Caco-2 (cell line): Measurements from ENCODE around the gene NSUN4. TPM values are rescaled to one million over a fixed set of nuclear protein-coding genes. Genes with fewer than 3 reads are reported as not detected.
A peak's percentile ranks its signal among the peaks of the same experiment; 100 is the strongest.

ENCODE experiments used
- BruUV-seq: library from RNA; stranded (reverse); fragments of 400-500 nt; replicated peaks from 2 replicates; lab custom pipeline; 2021; lab: Mats Ljungman, UMichigan
- CTCF ChIA-PET: fragments of 300-600 bp; sonication (Branson Sonifier 250); formaldehyde crosslinking; loops from one replicate; lab custom pipeline; 2022; ENCODE audit warnings: antibody characterized with exemption; lab: Charles Lee
- POLR2A ChIA-PET: fragments of 300-600 bp; sonication (Branson Sonifier 250); formaldehyde crosslinking; loops from one replicate; lab custom pipeline; 2022; ENCODE audit warnings: antibody characterized with exemption; lab: Charles Lee
- DNase-seq, 2 experiments: peaks; one replicate each; pipeline versions ENCODE4 v3.0.0 to v3.0.0-alpha.2; 2020 to 2022
- H3K27me3 ChIP-seq: replicated peaks from 2 replicates; pipeline ENCODE4 v1.6.0; 2011; ENCODE audit warnings: low read length; ENCODE audit not compliant: control insufficient read depth, insufficient read depth
- H3K36me3 ChIP-seq: 2 replicates; pipeline ENCODE4 v1.5.1; 2011; ENCODE audit warnings: low read length; ENCODE audit not compliant: control insufficient read depth, insufficient read depth
- H3K4me1 ChIP-seq: fragments of 250-450 bp; sonication (Bioruptor Pico); 2 replicates; pipeline ENCODE4 v1.5.1; 2020; ENCODE audit warnings: mild to moderate bottlenecking
- H3K4me3 ChIP-seq: 2 replicates; pipeline ENCODE4 v1.5.1; 2011; ENCODE audit warnings: low read depth, mild to moderate bottlenecking, control low read depth, low read length
- H3K9me3 ChIP-seq: fragments of 250-450 bp; sonication (Bioruptor Pico); 2 replicates; pipeline ENCODE4 v1.5.1; 2020; ENCODE audit warnings: mild to moderate bottlenecking, moderate library complexity
- H3K27ac Mint-ChIP-seq: one replicate; pipeline ENCODE4 v1.8.0; 2022; ENCODE audit warnings: mixed read lengths; ENCODE audit not compliant: unreplicated experiment
- H3K27me3 Mint-ChIP-seq: one replicate; pipeline ENCODE4 v1.8.0; 2022; ENCODE audit warnings: mixed read lengths; ENCODE audit not compliant: insufficient read depth, unreplicated experiment
- H3K36me3 Mint-ChIP-seq: one replicate; pipeline ENCODE4 v1.8.0; 2022; ENCODE audit warnings: mild to moderate bottlenecking, mixed read lengths; ENCODE audit not compliant: insufficient read depth, unreplicated experiment
- H3K4me1 Mint-ChIP-seq: one replicate; pipeline ENCODE4 v1.8.0; 2022; ENCODE audit warnings: low read depth, mixed read lengths; ENCODE audit not compliant: unreplicated experiment
- H3K4me3 Mint-ChIP-seq: one replicate; pipeline ENCODE4 v1.8.0; 2022; ENCODE audit warnings: mild to moderate bottlenecking, moderate library complexity, mixed read lengths; ENCODE audit not compliant: unreplicated experiment
- H3K9me3 Mint-ChIP-seq: one replicate; pipeline ENCODE4 v1.8.0; 2022; ENCODE audit warnings: mixed read lengths; ENCODE audit not compliant: unreplicated experiment
- CTCF ChIP-seq, 2 experiments: fragments of 200-600 bp in 1 of 2; IDR thresholded peaks; 1 replicate in 1 of 2; 2 replicates in 1 of 2; pipeline versions ENCODE4 v1.5.1 to v1.8.0; 2011 to 2022; ENCODE audit warnings: antibody characterized with exemption in 1 of 2, control low read depth in 1 of 2, inconsistent platforms in 1 of 2, low read depth in 1 of 2, low read length in 1 of 2, mild to moderate bottlenecking in 1 of 2, moderate library complexity in 1 of 2; ENCODE audit not compliant: insufficient read depth in 1 of 2, severe bottlenecking in 1 of 2, unreplicated experiment in 1 of 2
- intact Hi-C: fragments of 100-400 bp; cut with micrococcal nuclease; formaldehyde crosslinking; loops from one replicate; pipeline ENCODE4 v1.10.0; 2022; ENCODE audit not compliant: unreplicated experiment
- total RNA-seq: library from RNA; stranded (reverse); gene quantifications from 2 replicates; pipeline ENCODE4 v1.2.3, GENCODE V29; 2022

NSUN4 gene
- total RNA-seq, 1 experiment from 2014 or later, result 21.8 TPM

- H3K4me1 Mint-ChIP-seq, result peaks cover 14% of the 10 kb centered on the region
- no peaks in the 10 kb centered on the region for H3K9me3 Mint-ChIP-seq
- Histone ChIP-seq H3K27me3 (no peaks in the 10 kb centered on the region), H3K9me3 (no peaks in the 10 kb centered on the region), H3K36me3 (no peaks in the 10 kb centered on the region), H3K4me1 (peaks cover 13% of the 10 kb centered on the region), H3K4me3 (peak within 1 kb of the TSS; percentile 52)
- H3K36me3 Mint-ChIP-seq, result peaks cover 49% of the 10 kb centered on the region
- CTCF ChIA-PET, result interaction anchor here (0.9 to 1.0 kb wide), 2 partner anchors 18 to 56 kb away, joined by 3 read pairs; partner anchors contain the start of gene RAD54L
- intact Hi-C loops, result loop anchor here (2.0 kb wide), 2 partner anchors 38 to 46 kb away; partner anchors contain the start of gene NSUN4
- BruUV-seq, result no TSS peak
- peak within 1 kb of the TSS; percentile 97 for H3K27ac Mint-ChIP-seq
- no peaks in the 10 kb centered on the region for H3K27me3 Mint-ChIP-seq
- TF ChIP-seq CTCF (IDR thresholded peaks at IDR 0.05; ENCODE audit: insufficient read depth in 1 of 2, low read depth in 1 of 2, low read length in 1 of 2, severe bottlenecking in 1 of 2, unreplicated experiment in 1 of 2), result no peak
- POLR2A ChIA-PET, result interaction anchor here (0.5 to 1.6 kb wide), 4 partner anchors 18 to 56 kb away, joined by 3 to 10 read pairs (median 4); partner anchors contain the start of genes NSUN4 and RAD54L
- H3K4me3 Mint-ChIP-seq, result peak within 1 kb of the TSS; percentile 98
- peak; percentile 93 to 94 for DNase-seq
Measured at GRCh38 chr1:46303038-46303871, 37.4 kb upstream of the NSUN4 start, which contains the start of the genes LRRC41 and UQCRH. TSS of gene LRRC41 (minus strand) at chr1:46303616. CDS start at chr1:46303322, 294 bp downstream. TSS of gene UQCRH (plus strand) at chr1:46303698. CDS start at chr1:46303767, 69 bp downstream.

GRCh38 chr1:46303872-46304326, 36.7 kb upstream of the NSUN4 start:
- Histone ChIP-seq H3K36me3 (no peaks in the 10 kb centered on the region), H3K4me1 (peaks cover 8% of the 10 kb centered on the region), H3K9me3 (no peaks in the 10 kb centered on the region), H3K4me3 (peak overlapping the region; percentile 52), H3K27me3 (no peaks in the 10 kb centered on the region)
- H3K9me3 Mint-ChIP-seq, result no peaks in the 10 kb centered on the region
- TF ChIP-seq CTCF (IDR thresholded peaks at IDR 0.05; ENCODE audit: insufficient read depth in 1 of 2, low read depth in 1 of 2, low read length in 1 of 2, severe bottlenecking in 1 of 2, unreplicated experiment in 1 of 2), result no peak
- peak overlapping the region; percentile 97 for H3K27ac Mint-ChIP-seq
- POLR2A ChIA-PET, result interaction anchor here (1.6 kb wide), 1 partner anchor 56 kb away, joined by 10 read pairs; the partner anchor contains the start of gene RAD54L
- CTCF ChIA-PET, result interaction anchor here (0.9 kb wide), 1 partner anchor 36 kb away, joined by 6 read pairs; no protein-coding TSS in a partner anchor
- intact Hi-C loops, result loop anchor here (2.0 kb wide), 2 partner anchors 37 to 45 kb away; partner anchors contain the start of gene NSUN4
- H3K4me1 Mint-ChIP-seq, result peaks cover 14% of the 10 kb centered on the region
- peaks cover 50% of the 10 kb centered on the region for H3K36me3 Mint-ChIP-seq
- no peaks in the 10 kb centered on the region for H3K27me3 Mint-ChIP-seq
- no peak for DNase-seq
- TSS peak; percentile 80 for BruUV-seq
- H3K4me3 Mint-ChIP-seq, result peak overlapping the region; percentile 98

GRCh38 chr1:46306159-46306530, 34.5 kb upstream of the NSUN4 start:
- no TSS peak for BruUV-seq
- Mint-ChIP-seq H3K27me3 (no peaks in the 10 kb centered on the region), H3K4me1 (peaks cover 5% of the 10 kb centered on the region), H3K4me3 (no peak overlapping the region), H3K27ac (no peak overlapping the region), H3K36me3 (peaks cover 67% of the 10 kb centered on the region), H3K9me3 (no peaks in the 10 kb centered on the region)
- intact Hi-C loops, result no loop called here
- Histone ChIP-seq H3K27me3 (no peaks in the 10 kb centered on the region), H3K4me1 (peaks cover under 1% of the 10 kb centered on the region; the same call in 1 of the 2 replicates), H3K36me3 (0 out of 2 replicates have a peak, but pooled peaks cover 1% of the 10 kb centered on the region), H3K9me3 (no peaks in the 10 kb centered on the region), H3K4me3 (no peak overlapping the region)
- no peak for DNase-seq
- TF ChIP-seq CTCF (IDR thresholded peaks at IDR 0.05; ENCODE audit: insufficient read depth in 1 of 2, low read depth in 1 of 2, low read length in 1 of 2, severe bottlenecking in 1 of 2, unreplicated experiment in 1 of 2), result no peak
- ChIA-PET CTCF (no interaction called here), POLR2A (no interaction called here)
